ENCODE measurements around the gene BNC2. TPM values are rescaled to one million over a fixed set of nuclear protein-coding genes. Genes with fewer than 3 reads are reported as not detected.
"Not testable (repeated sequence)": the region's sequence is repeated elsewhere in the genome, so short reads cannot be mapped to it uniquely, and the experiment has no call there.

Gene BNC2, protein sequence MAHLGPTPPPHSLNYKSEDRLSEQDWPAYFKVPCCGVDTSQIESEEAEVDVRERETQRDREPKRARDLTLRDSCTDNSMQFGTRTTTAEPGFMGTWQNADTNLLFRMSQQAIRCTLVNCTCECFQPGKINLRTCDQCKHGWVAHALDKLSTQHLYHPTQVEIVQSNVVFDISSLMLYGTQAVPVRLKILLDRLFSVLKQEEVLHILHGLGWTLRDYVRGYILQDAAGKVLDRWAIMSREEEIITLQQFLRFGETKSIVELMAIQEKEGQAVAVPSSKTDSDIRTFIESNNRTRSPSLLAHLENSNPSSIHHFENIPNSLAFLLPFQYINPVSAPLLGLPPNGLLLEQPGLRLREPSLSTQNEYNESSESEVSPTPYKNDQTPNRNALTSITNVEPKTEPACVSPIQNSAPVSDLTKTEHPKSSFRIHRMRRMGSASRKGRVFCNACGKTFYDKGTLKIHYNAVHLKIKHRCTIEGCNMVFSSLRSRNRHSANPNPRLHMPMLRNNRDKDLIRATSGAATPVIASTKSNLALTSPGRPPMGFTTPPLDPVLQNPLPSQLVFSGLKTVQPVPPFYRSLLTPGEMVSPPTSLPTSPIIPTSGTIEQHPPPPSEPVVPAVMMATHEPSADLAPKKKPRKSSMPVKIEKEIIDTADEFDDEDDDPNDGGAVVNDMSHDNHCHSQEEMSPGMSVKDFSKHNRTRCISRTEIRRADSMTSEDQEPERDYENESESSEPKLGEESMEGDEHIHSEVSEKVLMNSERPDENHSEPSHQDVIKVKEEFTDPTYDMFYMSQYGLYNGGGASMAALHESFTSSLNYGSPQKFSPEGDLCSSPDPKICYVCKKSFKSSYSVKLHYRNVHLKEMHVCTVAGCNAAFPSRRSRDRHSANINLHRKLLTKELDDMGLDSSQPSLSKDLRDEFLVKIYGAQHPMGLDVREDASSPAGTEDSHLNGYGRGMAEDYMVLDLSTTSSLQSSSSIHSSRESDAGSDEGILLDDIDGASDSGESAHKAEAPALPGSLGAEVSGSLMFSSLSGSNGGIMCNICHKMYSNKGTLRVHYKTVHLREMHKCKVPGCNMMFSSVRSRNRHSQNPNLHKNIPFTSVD
- 4.5 and 5.4 TPM in 2 replicates for total RNA-seq
- long read RNA-seq: 0 reads

DNA sequence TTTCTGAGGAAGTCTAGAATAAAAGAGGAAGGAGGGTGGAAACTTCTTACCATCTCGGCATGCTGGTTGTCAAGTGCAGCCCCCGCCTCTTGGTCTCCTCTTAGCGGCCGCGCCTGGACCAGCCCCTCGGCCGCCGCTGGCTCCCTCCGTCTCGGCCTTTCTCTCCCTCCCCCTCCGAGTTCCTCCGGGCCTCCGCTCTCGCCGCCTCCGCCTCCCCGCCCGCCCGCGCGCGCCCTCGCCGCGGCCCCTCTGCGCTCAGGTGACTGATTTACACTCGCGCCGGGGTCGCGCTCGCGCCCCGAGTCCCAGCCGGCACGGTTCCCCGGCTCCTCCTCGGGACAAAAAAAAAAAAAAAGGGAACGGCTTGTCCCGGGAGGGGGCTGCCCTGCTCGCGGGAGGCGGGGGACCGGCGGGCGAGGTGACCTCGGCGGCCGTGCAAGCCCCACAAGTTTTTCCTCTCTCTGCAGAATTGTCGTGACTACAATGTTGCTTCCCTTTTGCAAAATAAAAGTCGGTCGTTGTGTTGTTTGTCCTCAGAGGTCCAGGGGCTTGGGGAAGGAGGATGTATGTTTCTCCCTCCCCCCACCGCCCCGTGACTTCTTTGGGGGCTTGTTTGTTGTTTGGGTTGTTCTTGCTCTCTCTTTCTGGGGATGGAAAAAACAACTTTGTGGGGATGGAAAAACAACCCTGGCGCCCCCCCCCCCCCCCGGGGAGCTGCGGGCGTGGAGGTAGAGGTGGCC, at the start of gene BNC2:
Gene BNC2 (minus strand): TSS at position 75 of the 740 bp plus-strand sequence. CDS start 22 bp downstream, at position 53.
- Mint-ChIP-seq H3K27me3 (ENCODE audit: low read depth) (peaks cover 61% of the 10 kb centered on the region), H3K36me3 (ENCODE audit: low read depth) (no peaks in the 10 kb centered on the region), H3K27ac (ENCODE audit: unreplicated experiment) (no peak within 1 kb of the TSS), H3K4me1 (peaks cover 22% of the 10 kb centered on the region), H3K9me3 (no peaks in the 10 kb centered on the region), H3K4me3 (peak within 1 kb of the TSS; percentile 95)
- TF ChIP-seq, protein P1, sequence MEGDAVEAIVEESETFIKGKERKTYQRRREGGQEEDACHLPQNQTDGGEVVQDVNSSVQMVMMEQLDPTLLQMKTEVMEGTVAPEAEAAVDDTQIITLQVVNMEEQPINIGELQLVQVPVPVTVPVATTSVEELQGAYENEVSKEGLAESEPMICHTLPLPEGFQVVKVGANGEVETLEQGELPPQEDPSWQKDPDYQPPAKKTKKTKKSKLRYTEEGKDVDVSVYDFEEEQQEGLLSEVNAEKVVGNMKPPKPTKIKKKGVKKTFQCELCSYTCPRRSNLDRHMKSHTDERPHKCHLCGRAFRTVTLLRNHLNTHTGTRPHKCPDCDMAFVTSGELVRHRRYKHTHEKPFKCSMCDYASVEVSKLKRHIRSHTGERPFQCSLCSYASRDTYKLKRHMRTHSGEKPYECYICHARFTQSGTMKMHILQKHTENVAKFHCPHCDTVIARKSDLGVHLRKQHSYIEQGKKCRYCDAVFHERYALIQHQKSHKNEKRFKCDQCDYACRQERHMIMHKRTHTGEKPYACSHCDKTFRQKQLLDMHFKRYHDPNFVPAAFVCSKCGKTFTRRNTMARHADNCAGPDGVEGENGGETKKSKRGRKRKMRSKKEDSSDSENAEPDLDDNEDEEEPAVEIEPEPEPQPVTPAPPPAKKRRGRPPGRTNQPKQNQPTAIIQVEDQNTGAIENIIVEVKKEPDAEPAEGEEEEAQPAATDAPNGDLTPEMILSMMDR (conservative IDR thresholded peaks at IDR 0.05): peak; percentile 29
- DNase-seq (ENCODE audit: low read depth, low spot score): peak; percentile 67

DNA sequence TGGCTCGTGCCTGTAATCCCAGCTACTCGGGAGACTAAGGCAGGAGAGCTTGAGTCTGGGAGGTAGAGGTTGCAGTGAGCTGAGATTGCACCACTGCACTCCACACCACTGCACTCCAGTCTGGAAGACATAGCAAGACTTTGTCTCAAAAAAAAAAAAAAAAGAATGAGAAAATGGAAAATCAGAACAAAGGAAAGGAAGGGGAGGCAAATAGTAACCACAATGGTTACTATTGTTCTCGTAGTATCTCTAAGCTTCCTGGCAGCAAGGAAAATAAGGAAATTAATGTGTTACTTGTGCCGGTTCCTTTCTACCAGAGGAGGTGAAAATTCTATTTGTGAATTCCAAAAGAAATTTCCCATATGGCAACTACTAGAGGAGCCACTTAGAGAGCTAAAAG, 48.5 kb upstream of the BNC2 start:
- no peak for DNase-seq (ENCODE audit: low read depth, low spot score)
- Mint-ChIP-seq H3K36me3 (ENCODE audit: low read depth) (peaks cover 6% of the 10 kb centered on the region), H3K9me3 (peaks cover 15% of the 10 kb centered on the region), H3K4me3 (no peak overlapping the region), H3K4me1 (peaks cover 9% of the 10 kb centered on the region), H3K27me3 (ENCODE audit: low read depth) (no peaks in the 10 kb centered on the region), H3K27ac (ENCODE audit: unreplicated experiment) (peak overlapping the region; percentile 87)
- TF ChIP-seq, protein P1 (conservative IDR thresholded peaks at IDR 0.05): no peak

DNA sequence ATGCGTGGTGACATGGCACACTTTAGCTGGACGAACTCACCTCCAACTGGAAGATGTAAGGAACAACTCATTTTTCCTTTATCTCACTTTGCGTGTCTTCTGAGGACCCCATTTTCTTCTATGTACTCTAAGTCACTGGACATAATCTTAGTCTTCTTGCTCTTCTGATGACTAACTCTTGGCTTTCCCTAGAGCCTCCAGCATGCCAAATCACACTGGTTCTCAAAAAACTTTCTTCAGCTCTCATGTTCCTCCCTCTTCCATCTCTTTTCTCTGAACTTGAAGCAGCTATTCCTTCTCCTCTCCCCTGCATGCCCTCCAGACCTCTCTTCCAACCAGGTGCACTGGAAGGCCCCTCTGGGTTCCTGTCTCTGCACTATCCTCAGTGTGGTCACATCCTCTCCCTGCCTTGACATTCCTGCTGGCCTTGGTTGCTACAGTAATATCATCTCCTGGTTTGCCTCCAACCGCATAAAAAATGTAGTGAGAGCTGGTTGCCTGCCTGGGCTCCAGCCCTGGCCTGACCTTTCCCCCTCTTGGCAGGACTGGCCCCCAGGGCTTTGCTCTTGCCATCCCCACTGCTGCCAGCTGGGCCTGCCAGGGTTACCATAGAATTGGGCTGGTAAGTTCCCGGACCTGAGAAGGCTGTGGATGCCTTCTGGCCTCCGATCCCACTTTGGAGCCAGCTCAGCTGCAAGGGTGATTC, 44.8 kb upstream of the BNC2 start:
- peaks cover 11% of the 10 kb centered on the region for H3K9me3 Mint-ChIP-seq
- H3K36me3 Mint-ChIP-seq (ENCODE audit: low read depth): peaks cover 6% of the 10 kb centered on the region
- TF ChIP-seq, protein P1 (conservative IDR thresholded peaks at IDR 0.05): no peak
- peaks cover 9% of the 10 kb centered on the region for H3K4me1 Mint-ChIP-seq
- no peak for DNase-seq (ENCODE audit: low read depth, low spot score)
- no peak overlapping the region for H3K27ac Mint-ChIP-seq (ENCODE audit: unreplicated experiment)
- no peaks in the 10 kb centered on the region for H3K27me3 Mint-ChIP-seq (ENCODE audit: low read depth)
- H3K4me3 Mint-ChIP-seq: no peak overlapping the region

DNA sequence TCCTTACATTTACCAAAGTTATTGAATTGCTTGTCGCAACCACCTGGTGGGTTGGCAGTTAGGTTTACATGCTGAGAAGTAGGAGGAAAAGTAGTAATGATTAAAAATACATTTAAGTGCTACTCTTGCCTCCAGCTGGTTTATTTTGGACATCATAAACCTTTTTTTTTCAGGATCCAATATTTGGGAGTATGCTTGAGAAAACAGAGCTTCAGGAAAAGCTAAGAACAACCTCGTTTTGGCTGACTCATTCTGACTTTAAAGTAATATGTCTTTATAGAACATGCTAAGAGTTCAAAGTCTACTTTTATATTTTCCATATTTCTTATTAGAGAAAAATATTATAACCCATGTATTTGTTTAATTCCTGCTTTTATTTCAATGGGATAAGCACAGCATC, 41.7 kb upstream of the BNC2 start:
- H3K27ac Mint-ChIP-seq (ENCODE audit: unreplicated experiment): no peak overlapping the region
- TF ChIP-seq, protein P1 (conservative IDR thresholded peaks at IDR 0.05): no peak
- no peaks in the 10 kb centered on the region for H3K27me3 Mint-ChIP-seq (ENCODE audit: low read depth)
- H3K9me3 Mint-ChIP-seq: peaks cover 5% of the 10 kb centered on the region
- no peak for DNase-seq (ENCODE audit: low read depth, low spot score)
- H3K4me3 Mint-ChIP-seq: no peak overlapping the region
- H3K36me3 Mint-ChIP-seq (ENCODE audit: low read depth): peaks cover 3% of the 10 kb centered on the region
- H3K4me1 Mint-ChIP-seq: no peaks in the 10 kb centered on the region

DNA sequence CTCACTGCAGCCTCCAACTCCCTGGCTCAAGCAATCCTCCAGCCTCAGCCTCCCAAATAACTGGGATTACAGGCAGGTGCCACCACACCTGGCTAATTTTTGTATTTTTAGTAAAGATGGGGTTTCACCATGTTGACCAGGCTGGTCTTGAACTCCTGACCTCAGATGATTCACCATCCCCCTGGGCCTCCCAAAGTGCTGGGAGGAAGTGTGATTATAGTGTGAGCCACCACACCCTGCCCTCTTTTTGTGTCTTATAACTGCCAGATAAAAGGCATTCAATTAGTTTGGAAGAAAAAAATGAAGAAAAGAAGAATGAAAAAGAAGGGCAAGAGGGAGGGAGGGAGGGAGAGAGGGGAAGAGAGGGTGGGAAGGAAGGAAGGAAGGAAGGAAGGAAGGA, 37.7 kb upstream of the BNC2 start:
- not testable (repeated sequence) for H3K36me3 Mint-ChIP-seq (ENCODE audit: low read depth); DNase-seq (ENCODE audit: low read depth, low spot score); H3K9me3 Mint-ChIP-seq; H3K27me3 Mint-ChIP-seq (ENCODE audit: low read depth); H3K4me3 Mint-ChIP-seq; H3K27ac Mint-ChIP-seq (ENCODE audit: unreplicated experiment); H3K4me1 Mint-ChIP-seq
